Glutamatergic neuron (in vitro differentiated cells): ENCODE results near the gene GNGT1. TPM values are rescaled to one million over a fixed set of nuclear protein-coding genes. Genes with fewer than 3 reads are reported as not detected.

Experiments used
- DNase-seq: peaks from one replicate; pipeline ENCODE4 v3.0.0; 2022
- H3K27ac Mint-ChIP-seq: one replicate; pipeline ENCODE4 v1.8.0; 2020; ENCODE audit warnings: mild to moderate bottlenecking, mixed read lengths, inconsistent platforms; ENCODE audit not compliant: unreplicated experiment
- H3K27me3 Mint-ChIP-seq: one replicate; pipeline ENCODE4 v1.8.0; 2020; ENCODE audit warnings: mild to moderate bottlenecking, moderate library complexity, mixed read lengths, inconsistent platforms; ENCODE audit not compliant: unreplicated experiment
- H3K36me3 Mint-ChIP-seq: one replicate; pipeline ENCODE4 v1.8.0; 2020; ENCODE audit warnings: mild to moderate bottlenecking, mixed read lengths, inconsistent platforms; ENCODE audit not compliant: unreplicated experiment
- H3K4me1 Mint-ChIP-seq: one replicate; pipeline ENCODE4 v1.8.0; 2020; ENCODE audit warnings: mild to moderate bottlenecking, low read depth, mixed read lengths, inconsistent platforms; ENCODE audit not compliant: unreplicated experiment
- H3K4me3 Mint-ChIP-seq: one replicate; pipeline ENCODE4 v1.8.0; 2020; ENCODE audit warnings: mild to moderate bottlenecking, mixed read lengths, inconsistent platforms; ENCODE audit not compliant: unreplicated experiment
- H3K9me3 Mint-ChIP-seq: one replicate; pipeline ENCODE4 v1.8.0; 2020; ENCODE audit warnings: mild to moderate bottlenecking, moderate library complexity, mixed read lengths, inconsistent platforms; ENCODE audit not compliant: unreplicated experiment
- CTCF ChIP-seq: fragments of 200-600 bp; sonication (generic); IDR thresholded peaks from one replicate; pipeline ENCODE4 v1.5.0; 2021; ENCODE audit not compliant: partially characterized antibody, unreplicated experiment
- total RNA-seq: library from RNA; stranded (reverse); fragmentation: NEBNext Ultra II Directional; extraction: Animal tissue kit (Norgen Biotek cat#: 25700); gene quantifications from one replicate; pipeline ENCODE4 v1.2.1, GENCODE V29; 2021; ENCODE audit not compliant: unreplicated experiment

The GNGT1 gene
- total RNA-seq, 1 donor from 2014 or later: not detected

GRCh38 chr7:93890464-93891068 lies 15.8 kb upstream of the GNGT1 start, which contains the start of gene TFPI2:
TFPI2 (minus strand) TSS chr7:93890753; CDS start chr7:93890678, 75 bp downstream.
- peak within 1 kb of the TSS; percentile 95 for H3K4me3 Mint-ChIP-seq
- no peaks in the 10 kb centered on the region for H3K36me3 Mint-ChIP-seq
- H3K4me1 Mint-ChIP-seq: peaks cover 4% of the 10 kb centered on the region
- peaks cover 2% of the 10 kb centered on the region for H3K9me3 Mint-ChIP-seq
- H3K27me3 Mint-ChIP-seq: peaks cover 8% of the 10 kb centered on the region
- peak within 1 kb of the TSS; percentile 57 for H3K27ac Mint-ChIP-seq
- peak; percentile 43 for DNase-seq
- no peak for TF ChIP-seq CTCF

- no peaks in the 10 kb centered on the region for H3K36me3 Mint-ChIP-seq
- peaks cover 15% of the 10 kb centered on the region for H3K4me1 Mint-ChIP-seq
- no peak overlapping the region for H3K4me3 Mint-ChIP-seq
- no peak overlapping the region for H3K27ac Mint-ChIP-seq
- peaks cover 7% of the 10 kb centered on the region for H3K27me3 Mint-ChIP-seq
- DNase-seq: no peak
- no peak for TF ChIP-seq CTCF
- H3K9me3 Mint-ChIP-seq: peaks cover 2% of the 10 kb centered on the region
Observed at GRCh38 chr7:93894426-93894825, 11.9 kb upstream of the GNGT1 start.

- H3K36me3 Mint-ChIP-seq: no peaks in the 10 kb centered on the region
- TF ChIP-seq CTCF: no peak
- H3K27ac Mint-ChIP-seq: no peak overlapping the region
- peaks cover 5% of the 10 kb centered on the region for H3K9me3 Mint-ChIP-seq
- DNase-seq: no peak
- H3K4me3 Mint-ChIP-seq: no peak overlapping the region
- H3K4me1 Mint-ChIP-seq: peaks cover 15% of the 10 kb centered on the region
- peaks cover 4% of the 10 kb centered on the region for H3K27me3 Mint-ChIP-seq
Observed at GRCh38 chr7:93894966-93895640, 11.3 kb upstream of the GNGT1 start.

DNA sequence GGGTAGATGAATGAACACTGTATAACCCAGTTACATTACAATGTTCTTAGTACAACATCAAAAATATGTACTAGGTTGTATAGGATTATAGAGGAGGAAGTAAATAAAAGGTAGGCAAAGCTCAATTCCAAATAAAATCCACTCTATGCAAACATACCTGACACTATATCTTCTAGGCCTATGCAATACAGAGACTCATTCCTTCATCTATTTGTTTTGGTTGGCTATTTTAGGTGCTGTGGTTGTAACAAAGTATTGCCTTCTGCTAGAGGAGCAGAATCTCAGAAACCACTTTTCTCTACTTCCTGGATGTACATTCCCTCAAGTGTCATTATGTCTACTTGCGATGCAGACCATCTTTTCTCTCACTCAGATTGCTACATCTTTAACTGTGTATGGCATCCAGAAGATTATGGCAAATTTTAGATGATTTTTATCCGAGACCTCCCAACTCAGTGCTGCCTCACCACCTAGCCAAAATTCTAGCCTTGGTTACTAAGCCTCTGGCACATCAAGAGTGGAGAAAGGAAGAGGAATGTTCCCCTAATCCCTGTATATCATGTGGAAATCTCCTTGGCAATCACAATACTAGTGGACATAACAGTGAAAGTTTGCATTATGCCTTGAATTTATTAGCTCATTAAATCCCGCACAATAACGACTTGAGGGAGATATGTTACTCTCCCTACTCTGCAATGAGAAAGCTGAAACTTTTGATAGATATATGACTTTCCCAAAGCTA lies 10.3 kb upstream of the GNGT1 start:
- Mint-ChIP-seq H3K4me3 (no peak overlapping the region), H3K9me3 (peaks cover 4% of the 10 kb centered on the region), H3K36me3 (no peaks in the 10 kb centered on the region), H3K27me3 (no peaks in the 10 kb centered on the region), H3K27ac (no peak overlapping the region), H3K4me1 (peaks cover 15% of the 10 kb centered on the region)
- TF ChIP-seq CTCF: no peak
- DNase-seq: no peak
